RWPE2 (cell line): Measurements from ENCODE around the gene RANBP9.

Experiments used
- ATAC-seq: fragments of 200-7000 bp; cut with Tn5 transposase; 3 replicates; pipeline ENCODE4 v1.9.1; 2021; ENCODE audit warnings: low read depth
- DNase-seq: peaks from one replicate; pipeline ENCODE4 v3.0.0-alpha.2; 2020; ENCODE audit warnings: low spot score
- H3K27ac ChIP-seq: fragments of 450-650 bp; 2 replicates; pipeline ENCODE4 v1.5.1; 2017; ENCODE audit warnings: mild to moderate bottlenecking; ENCODE audit not compliant: poor library complexity, severe bottlenecking
- H3K27me3 ChIP-seq: fragments of 250-450 bp; sonication (Bioruptor Pico); 2 replicates; pipeline ENCODE4 v1.5.1; 2021; ENCODE audit warnings: mild to moderate bottlenecking, moderate library complexity; ENCODE audit not compliant: insufficient read depth, poor library complexity, severe bottlenecking
- H3K36me3 ChIP-seq: fragments of 250-450 bp; sonication (Bioruptor Pico); 2 replicates; pipeline ENCODE4 v1.5.1; 2020; ENCODE audit warnings: low read depth, mild to moderate bottlenecking, moderate library complexity
- H3K4me1 ChIP-seq: fragments of 250-450 bp; sonication (Bioruptor Pico); 2 replicates; pipeline ENCODE4 v1.5.1; 2021; ENCODE audit warnings: mild to moderate bottlenecking, moderate library complexity; ENCODE audit not compliant: insufficient read depth, poor library complexity, severe bottlenecking
- H3K4me3 ChIP-seq: fragments of 250-450 bp; sonication (Bioruptor Pico); 2 replicates; pipeline ENCODE4 v1.5.1; 2021; ENCODE audit warnings: mild to moderate bottlenecking, moderate library complexity; ENCODE audit not compliant: severe bottlenecking
- H3K9me3 ChIP-seq: fragments of 250-450 bp; sonication (Bioruptor Pico); 2 replicates; pipeline ENCODE4 v1.5.1; 2021; ENCODE audit warnings: mild to moderate bottlenecking, moderate library complexity; ENCODE audit not compliant: severe bottlenecking
- CTCF ChIP-seq: fragments of 450-650 bp; IDR thresholded peaks from one replicate; pipeline ENCODE4 v1.5.1; 2017; ENCODE audit warnings: mild to moderate bottlenecking, moderate library complexity; ENCODE audit not compliant: poor library complexity, severe bottlenecking

RANBP9 gene

GRCh38 chr6:13586603-13587542 lies 124.8 kb downstream of the RANBP9 start:
- Histone ChIP-seq H3K4me3 (no peak overlapping the region), H3K36me3 (peaks cover 27% of the 10 kb centered on the region), H3K9me3 (no peaks in the 10 kb centered on the region), H3K27ac (no peak overlapping the region), H3K27me3 (no peaks in the 10 kb centered on the region), H3K4me1 (no peaks in the 10 kb centered on the region)
- no peak for DNase-seq
- no peak for ATAC-seq
- no peak for TF ChIP-seq CTCF

GRCh38 chr6:13581700-13582229 lies 129.9 kb downstream of the RANBP9 start:
- Histone ChIP-seq H3K9me3 (no peaks in the 10 kb centered on the region), H3K27ac (no peak overlapping the region), H3K36me3 (peaks cover 33% of the 10 kb centered on the region), H3K4me3 (no peak overlapping the region), H3K4me1 (no peaks in the 10 kb centered on the region), H3K27me3 (no peaks in the 10 kb centered on the region)
- ATAC-seq (no peak), DNase-seq (no peak)
- no peak for TF ChIP-seq CTCF

GRCh38 chr6:13579911-13580310 lies 131.7 kb downstream of the RANBP9 start:
- Histone ChIP-seq H3K4me1 (no peaks in the 10 kb centered on the region), H3K9me3 (no peaks in the 10 kb centered on the region), H3K27me3 (no peaks in the 10 kb centered on the region), H3K36me3 (peaks cover 25% of the 10 kb centered on the region), H3K27ac (no peak overlapping the region), H3K4me3 (no peak overlapping the region)
- ATAC-seq, result no peak
- no peak for TF ChIP-seq CTCF
- no peak for DNase-seq

- no peaks in the 10 kb centered on the region for H3K27me3 ChIP-seq
- DNase-seq, result no peak
Observed at GRCh38 chr6:13577926-13578325, 133.7 kb downstream of the RANBP9 start.

More at GRCh38 chr6:13577926-13578325, 133.7 kb downstream of the RANBP9 start:
- Histone ChIP-seq H3K9me3 (no peaks in the 10 kb centered on the region), H3K36me3 (peaks cover 21% of the 10 kb centered on the region), H3K4me1 (no peaks in the 10 kb centered on the region), H3K4me3 (no peak overlapping the region), H3K27ac (no peak overlapping the region)
- TF ChIP-seq CTCF, result no peak
- no peak for ATAC-seq
